Psoas muscle (tissue), 8 donors: Measurements from ENCODE around the gene ZNF654. TPM values are rescaled to one million over a fixed set of nuclear protein-coding genes. Genes with fewer than 3 reads are reported as not detected.

Source experiments
- ATAC-seq, 4 donors: fragments of 200-7000 bp; cut with Tn5 transposase; one replicate each; pipeline ENCODE4 v1.9.1; 2020; ENCODE audit warnings: moderate library complexity in 3 of 4, mild to moderate bottlenecking in 2 of 4
- DNase-seq, 2 donors: peaks; one replicate each; pipeline ENCODE4 v3.0.0-alpha.2; 2020
- H3K27ac ChIP-seq: fragments of 200-600 bp; one replicate; pipeline ENCODE4 v1.8.0; 2022
- H3K27me3 ChIP-seq, 3 donors: fragments of 200-600 bp in 1 of 3; one replicate each; pipeline versions ENCODE4 v1.6.1 to v1.8.0; 2013 to 2022; ENCODE audit warnings: low read length in 2 of 3, mild to moderate bottlenecking in 2 of 3, moderate library complexity in 1 of 3; ENCODE audit not compliant: insufficient read depth in 3 of 3
- H3K36me3 ChIP-seq, 2 donors: fragments of 200-600 bp in 1 of 2; one replicate each; pipeline versions ENCODE4 v1.6.1 to v1.8.0; 2013 to 2022; ENCODE audit warnings: low read depth in 1 of 2, mild to moderate bottlenecking in 1 of 2, moderate library complexity in 1 of 2; ENCODE audit not compliant: insufficient read depth in 1 of 2
- H3K4me1 ChIP-seq: fragments of 200-600 bp; one replicate; pipeline ENCODE4 v1.8.0; 2022
- H3K4me3 ChIP-seq: fragments of 200-600 bp; one replicate; pipeline ENCODE4 v1.8.0; 2022; ENCODE audit warnings: mild to moderate bottlenecking
- H3K9me3 ChIP-seq: fragments of 200-600 bp; one replicate; pipeline ENCODE4 v1.8.0; 2022
- CTCF ChIP-seq: fragments of 200-600 bp; IDR thresholded peaks from one replicate; pipeline ENCODE4 v1.8.0; 2022; ENCODE audit warnings: antibody characterized with exemption
- WGBS, 3 donors: extraction: QIAGEN DNeasy Blood & Tissue Kit; methylation state at CpG; one replicate each; pipeline versions ENCODE4 v1.1.6 to v1.1.7; 2013; 5-methylcytosine and 5-hydroxymethylcytosine counted together
- intact Hi-C, 2 donors: fragments of 100-400 bp; cut with DNase I; formaldehyde crosslinking; loops; one replicate each; pipeline versions ENCODE4 v1.11.0 to v1.14.2; 2022
- polyA plus RNA-seq, 3 donors: library from polyadenylated mRNA; stranded (reverse); fragments of 200-250 nt; gene quantifications; one replicate each; pipeline ENCODE4 v1.2.3, GENCODE V29; 2013
- total RNA-seq, 4 donors: library from RNA; stranded (reverse); fragmentation: NEBNext Ultra II Directional in 2 of 4; extraction: Animal tissue kit (Norgen Biotek cat#: 25700) in 2 of 4; gene quantifications; one replicate each; pipeline versions ENCODE4 v1.2.1 to v1.2.4, GENCODE V29; 2021 to 2023
- donor health status: healthy with polysubstance abuse.
- donor health status: DM: no; HTN: no; CAD: no; lungs with moderate emphysema.
- donor health status: Bipolar disorder and iron deficiency.
- donor health status: healthy.
- donor health status: DM: yes; HTN: yes; CAD: no.
- donor health status: DM: no; HTN: no; CAD: no.
- donor health status: DM: no; HTN: no; CAD: no.
- donor health status: DM: yes; HTN: yes; CAD: no.

The ZNF654 gene
- total and polyA plus RNA-seq, 7 donors: 2.6 to 10.7 (median 8.9) TPM

GRCh38 chr3:88036221-88036620, 22.8 kb upstream of the ZNF654 start:
- H3K4me3 ChIP-seq: no peak overlapping the region
- no peak overlapping the region for H3K27ac ChIP-seq
- intact Hi-C loops: no loop called here
- WGBS, 3 donors: 82 to 95% (median 87%) methylated on average over 5 of the region's 5 CpGs
- no peaks in the 10 kb centered on the region for H3K36me3 ChIP-seq
- DNase-seq (no peak), ATAC-seq (no peak)
- H3K9me3 ChIP-seq: no peaks in the 10 kb centered on the region
- H3K27me3 ChIP-seq: no peaks in the 10 kb centered on the region
- no peak for TF ChIP-seq CTCF
- H3K4me1 ChIP-seq: peaks cover 3% of the 10 kb centered on the region

- intact Hi-C loops: no loop called here
- H3K4me3 ChIP-seq: no peak overlapping the region
- H3K27me3 ChIP-seq: no peaks in the 10 kb centered on the region
- no peak overlapping the region for H3K27ac ChIP-seq
- 34 to 40% (median 36%) methylated on average over 2 of the region's 2 CpGs for WGBS, 3 donors
- no peak for TF ChIP-seq CTCF
- no peaks in the 10 kb centered on the region for H3K9me3 ChIP-seq
- DNase-seq: no peak
- H3K36me3 ChIP-seq: no peaks in the 10 kb centered on the region
- no peaks in the 10 kb centered on the region for H3K4me1 ChIP-seq
- no peak for ATAC-seq
Observed at GRCh38 chr3:88038566-88038965, 20.5 kb upstream of the ZNF654 start.

- 90 to 92% (median 92%) methylated on average over 4 of the region's 4 CpGs for WGBS, 3 donors
- no peaks in the 10 kb centered on the region for H3K27me3 ChIP-seq
- intact Hi-C loops: no loop called here
- H3K27ac ChIP-seq: no peak overlapping the region
- H3K36me3 ChIP-seq: no peaks in the 10 kb centered on the region
- no peak for TF ChIP-seq CTCF
- H3K4me3 ChIP-seq: no peak overlapping the region
- ATAC-seq (no peak), DNase-seq (no peak)
- H3K4me1 ChIP-seq: no peaks in the 10 kb centered on the region
- H3K9me3 ChIP-seq: no peaks in the 10 kb centered on the region
Observed at GRCh38 chr3:88040529-88040928, 18.5 kb upstream of the ZNF654 start.

GRCh38 chr3:88041005-88041404, 18.1 kb upstream of the ZNF654 start:
- ATAC-seq (no peak), DNase-seq (no peak)
- H3K4me3 ChIP-seq: no peak overlapping the region
- no peaks in the 10 kb centered on the region for H3K9me3 ChIP-seq
- TF ChIP-seq CTCF: no peak
- intact Hi-C loops: no loop called here
- H3K4me1 ChIP-seq: no peaks in the 10 kb centered on the region
- H3K27ac ChIP-seq: no peak overlapping the region
- 95 to 98% (median 97%) methylated on average over 3 of the region's 3 CpGs for WGBS, 3 donors
- H3K27me3 ChIP-seq: no peaks in the 10 kb centered on the region
- H3K36me3 ChIP-seq: no peaks in the 10 kb centered on the region

- ATAC-seq (no peak), DNase-seq (no peak)
- Histone ChIP-seq H3K27me3 (no peaks in the 10 kb centered on the region), H3K4me3 (no peak overlapping the region), H3K27ac (no peak overlapping the region), H3K9me3 (no peaks in the 10 kb centered on the region), H3K4me1 (no peaks in the 10 kb centered on the region), H3K36me3 (no peaks in the 10 kb centered on the region)
- 64 to 81% (median 76%) methylated on average over 1 of the region's 1 CpG for WGBS, 3 donors
- intact Hi-C loops: no loop called here
- TF ChIP-seq CTCF: no peak
Observed at GRCh38 chr3:88044411-88044810, 14.6 kb upstream of the ZNF654 start.
